Measurements from ENCODE around the gene CDH13. TPM values are rescaled to one million over a fixed set of nuclear protein-coding genes. Genes with fewer than 3 reads are reported as not detected.

Gene CDH13
- total RNA-seq, 1 donor from 2014 or later: 45.1 TPM

GRCh38 chr16:83174671-83175070 is 547.9 kb downstream of the CDH13 start:
- Mint-ChIP-seq H3K4me3 (ENCODE audit: unreplicated experiment) (no peak overlapping the region), H3K4me1 (ENCODE audit: low read depth) (no peaks in the 10 kb centered on the region), H3K27ac (ENCODE audit: unreplicated experiment) (no peak overlapping the region), H3K36me3 (ENCODE audit: low read depth) (peaks cover 1% of the 10 kb centered on the region), H3K27me3 (ENCODE audit: low read depth) (no peaks in the 10 kb centered on the region), H3K9me3 (ENCODE audit: low read depth) (no peaks in the 10 kb centered on the region)
- no peak for DNase-seq (ENCODE audit: low spot score)
- TF ChIP-seq CTCF (IDR thresholded peaks at IDR 0.05): no peak

DNA sequence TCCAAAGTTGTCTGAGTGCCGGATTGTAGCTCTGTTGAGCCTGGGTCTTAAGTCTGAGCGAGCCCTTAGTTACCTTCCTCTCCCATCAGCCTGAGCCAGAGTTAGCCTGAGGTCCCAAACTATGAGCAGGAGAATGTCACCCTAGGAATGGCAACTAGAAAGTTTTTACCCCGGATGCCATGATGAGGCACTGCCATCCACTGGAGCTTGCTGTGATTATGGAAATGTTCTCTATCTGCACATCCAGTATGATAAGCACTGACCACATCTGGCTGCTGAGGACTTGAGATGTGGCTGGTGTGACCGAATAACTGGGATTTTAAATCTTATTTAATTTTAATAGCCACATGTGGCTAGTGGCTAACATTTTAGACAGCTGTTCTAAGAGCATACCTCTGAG is 550.0 kb downstream of the CDH13 start:
- Mint-ChIP-seq H3K27ac (ENCODE audit: unreplicated experiment) (no peak overlapping the region), H3K36me3 (ENCODE audit: low read depth) (peaks cover 1% of the 10 kb centered on the region), H3K4me3 (ENCODE audit: unreplicated experiment) (no peak overlapping the region), H3K27me3 (ENCODE audit: low read depth) (no peaks in the 10 kb centered on the region), H3K9me3 (ENCODE audit: low read depth) (no peaks in the 10 kb centered on the region), H3K4me1 (ENCODE audit: low read depth) (no peaks in the 10 kb centered on the region)
- no peak for TF ChIP-seq CTCF (IDR thresholded peaks at IDR 0.05)
- DNase-seq (ENCODE audit: low spot score): no peak

DNA sequence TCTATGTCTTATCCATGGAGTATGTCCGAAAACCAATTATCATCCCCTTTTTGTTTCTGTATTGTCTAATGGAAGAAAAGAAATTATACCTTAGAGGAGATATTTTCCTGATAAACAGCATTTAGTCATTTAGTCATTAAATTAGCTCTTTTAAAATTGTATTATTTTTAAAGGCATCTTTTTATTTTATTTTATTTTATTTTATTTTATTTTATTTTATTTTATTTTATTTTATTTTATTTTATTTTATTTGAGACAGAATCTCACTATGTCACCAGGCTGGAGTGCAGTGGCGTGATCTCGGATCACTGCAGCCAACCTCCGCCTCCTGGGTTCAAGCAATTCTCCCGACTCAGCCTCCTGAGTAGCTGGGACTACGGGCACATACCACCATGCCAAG is 559.1 kb downstream of the CDH13 start:
- DNase-seq (ENCODE audit: low spot score): no peak
- H3K9me3 Mint-ChIP-seq (ENCODE audit: low read depth): no peaks in the 10 kb centered on the region
- H3K4me3 Mint-ChIP-seq (ENCODE audit: unreplicated experiment): no peak overlapping the region
- TF ChIP-seq CTCF (IDR thresholded peaks at IDR 0.05): no peak
- no peak overlapping the region for H3K27ac Mint-ChIP-seq (ENCODE audit: unreplicated experiment)
- no peaks in the 10 kb centered on the region for H3K36me3 Mint-ChIP-seq (ENCODE audit: low read depth)
- H3K27me3 Mint-ChIP-seq (ENCODE audit: low read depth): no peaks in the 10 kb centered on the region
- H3K4me1 Mint-ChIP-seq (ENCODE audit: low read depth): peaks cover 7% of the 10 kb centered on the region

- H3K4me1 Mint-ChIP-seq (ENCODE audit: low read depth): peaks cover 7% of the 10 kb centered on the region
- no peak for TF ChIP-seq CTCF (IDR thresholded peaks at IDR 0.05)
- no peak overlapping the region for H3K27ac Mint-ChIP-seq (ENCODE audit: unreplicated experiment)
- H3K4me3 Mint-ChIP-seq (ENCODE audit: unreplicated experiment): no peak overlapping the region
- no peaks in the 10 kb centered on the region for H3K27me3 Mint-ChIP-seq (ENCODE audit: low read depth)
- H3K36me3 Mint-ChIP-seq (ENCODE audit: low read depth): no peaks in the 10 kb centered on the region
- DNase-seq (ENCODE audit: low spot score): no peak
- H3K9me3 Mint-ChIP-seq (ENCODE audit: low read depth): no peaks in the 10 kb centered on the region
Measured at GRCh38 chr16:83187405-83187804, 560.6 kb downstream of the CDH13 start.

- Mint-ChIP-seq H3K4me3 (ENCODE audit: unreplicated experiment) (no peak overlapping the region), H3K9me3 (ENCODE audit: low read depth) (peaks cover 3% of the 10 kb centered on the region), H3K4me1 (ENCODE audit: low read depth) (no peaks in the 10 kb centered on the region), H3K27ac (ENCODE audit: unreplicated experiment) (no peak overlapping the region), H3K36me3 (ENCODE audit: low read depth) (no peaks in the 10 kb centered on the region), H3K27me3 (ENCODE audit: low read depth) (peaks cover 3% of the 10 kb centered on the region)
- DNase-seq (ENCODE audit: low spot score): no peak
- TF ChIP-seq CTCF (IDR thresholded peaks at IDR 0.05): no peak
Measured at GRCh38 chr16:83196796-83197195, 570.0 kb downstream of the CDH13 start.
